KMS-11 (cell line): ENCODE measurements around the gene RANBP1.

Source experiments
- H2AFZ ChIP-seq: fragments of 200-600 bp; sonication (generic); 2 replicates; pipeline ENCODE4 v1.6.1; 2016; ENCODE audit warnings: antibody characterized with exemption, mixed run types, low read depth
- H3K27ac ChIP-seq: fragments of 200-600 bp; sonication (generic); 2 replicates; pipeline ENCODE4 v1.6.1; 2016; ENCODE audit warnings: mild to moderate bottlenecking, mixed run types
- H3K27me3 ChIP-seq: fragments of 200-600 bp; sonication (generic); 2 replicates; pipeline ENCODE4 v1.6.1; 2017; ENCODE audit warnings: mild to moderate bottlenecking, low read depth, mixed run types, moderate library complexity; ENCODE audit not compliant: insufficient read depth
- H3K36me3 ChIP-seq: fragments of 200-600 bp; sonication (generic); 2 replicates; pipeline ENCODE4 v1.6.1; 2017; ENCODE audit warnings: mild to moderate bottlenecking, mixed run types; ENCODE audit not compliant: insufficient read depth
- H3K4me1 ChIP-seq: fragments of 200-600 bp; sonication (generic); 2 replicates; pipeline ENCODE4 v1.6.1; 2016; ENCODE audit warnings: mild to moderate bottlenecking, low read depth, mixed run types; ENCODE audit not compliant: poor library complexity, severe bottlenecking
- H3K4me2 ChIP-seq: fragments of 200-600 bp; sonication (generic); 2 replicates; pipeline ENCODE4 v1.7.0; 2016; ENCODE audit warnings: mild to moderate bottlenecking, mixed run types
- H3K4me3 ChIP-seq: fragments of 200-600 bp; sonication (generic); IDR thresholded peaks from 2 replicates; pipeline ENCODE4 v1.6.1; 2017; ENCODE audit warnings: low read depth, low read length, mixed read lengths; ENCODE audit not compliant: insufficient read depth
- H3K79me2 ChIP-seq: fragments of 200-600 bp; sonication (generic); 2 replicates; pipeline ENCODE4 v1.6.1; 2016; ENCODE audit warnings: low read depth, mixed run types; ENCODE audit not compliant: insufficient read depth
- H3K9ac ChIP-seq: fragments of 200-600 bp; sonication (generic); 2 replicates; pipeline ENCODE4 v1.6.1; 2016; ENCODE audit warnings: mild to moderate bottlenecking, mixed run types
- H4K20me1 ChIP-seq: fragments of 200-600 bp; sonication (generic); 2 replicates; pipeline ENCODE4 v1.6.1; 2016; ENCODE audit warnings: mild to moderate bottlenecking, mixed run types; ENCODE audit not compliant: insufficient read depth
- TF ChIP-seq, protein P1 (sequence below): fragments of 200-600 bp; sonication (generic); conservative IDR thresholded peaks from 2 replicates; pipeline ENCODE4 v1.6.1; 2017; ENCODE audit warnings: low read depth, mild to moderate bottlenecking, antibody characterized with exemption, low read length, moderate library complexity, mixed read lengths

The RANBP1 gene

DNA sequence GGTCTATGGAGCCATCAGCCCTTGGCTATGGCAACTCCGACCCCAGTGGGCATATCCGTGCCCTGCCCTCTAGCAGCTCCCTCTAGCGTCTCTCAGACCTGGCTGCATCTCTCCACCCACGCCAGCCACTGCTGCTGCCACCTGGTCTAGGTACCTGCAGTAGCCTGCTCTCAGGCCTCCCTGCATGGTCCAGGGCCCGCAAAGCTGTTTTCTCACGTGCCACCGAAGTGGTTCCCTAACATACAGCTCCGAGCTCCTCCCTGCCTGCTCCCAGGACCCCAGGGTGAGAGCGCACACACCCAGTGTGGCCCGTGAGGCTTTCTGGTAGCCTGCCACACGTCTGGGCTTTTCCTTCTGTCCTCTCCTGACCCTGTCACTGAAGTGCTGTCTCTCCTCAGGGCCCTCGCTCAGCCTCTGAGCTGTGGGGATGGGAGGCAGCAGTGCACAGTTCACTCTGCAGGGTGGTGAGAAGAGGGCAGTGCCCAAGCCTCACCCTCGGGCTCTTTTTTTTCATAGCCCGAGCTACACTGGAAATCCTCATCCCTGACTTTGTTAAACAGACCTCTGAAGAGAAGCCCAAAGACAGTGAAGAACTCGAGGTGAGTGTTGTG lies 21.6 kb upstream of the RANBP1 start:
- Histone ChIP-seq H4K20me1 (no peaks in the 10 kb centered on the region), H3K36me3 (peaks cover 17% of the 10 kb centered on the region; the same call in 1 of the 2 replicates)

GRCh38 chr22:20095521-20095920 lies 20.4 kb upstream of the RANBP1 start:
- Histone ChIP-seq H3K4me2 (no peak overlapping the region), H2AFZ (no peak overlapping the region), H3K9ac (no peak overlapping the region), H3K27ac (no peak overlapping the region), H3K4me1 (no peaks in the 10 kb centered on the region), H4K20me1 (no peaks in the 10 kb centered on the region), H3K79me2 (no peaks in the 10 kb centered on the region), H3K36me3 (peaks cover 13% of the 10 kb centered on the region; the same call in 1 of the 2 replicates), H3K27me3 (no peaks in the 10 kb centered on the region), H3K4me3 (no peak overlapping the region)
- TF ChIP-seq, protein P1, sequence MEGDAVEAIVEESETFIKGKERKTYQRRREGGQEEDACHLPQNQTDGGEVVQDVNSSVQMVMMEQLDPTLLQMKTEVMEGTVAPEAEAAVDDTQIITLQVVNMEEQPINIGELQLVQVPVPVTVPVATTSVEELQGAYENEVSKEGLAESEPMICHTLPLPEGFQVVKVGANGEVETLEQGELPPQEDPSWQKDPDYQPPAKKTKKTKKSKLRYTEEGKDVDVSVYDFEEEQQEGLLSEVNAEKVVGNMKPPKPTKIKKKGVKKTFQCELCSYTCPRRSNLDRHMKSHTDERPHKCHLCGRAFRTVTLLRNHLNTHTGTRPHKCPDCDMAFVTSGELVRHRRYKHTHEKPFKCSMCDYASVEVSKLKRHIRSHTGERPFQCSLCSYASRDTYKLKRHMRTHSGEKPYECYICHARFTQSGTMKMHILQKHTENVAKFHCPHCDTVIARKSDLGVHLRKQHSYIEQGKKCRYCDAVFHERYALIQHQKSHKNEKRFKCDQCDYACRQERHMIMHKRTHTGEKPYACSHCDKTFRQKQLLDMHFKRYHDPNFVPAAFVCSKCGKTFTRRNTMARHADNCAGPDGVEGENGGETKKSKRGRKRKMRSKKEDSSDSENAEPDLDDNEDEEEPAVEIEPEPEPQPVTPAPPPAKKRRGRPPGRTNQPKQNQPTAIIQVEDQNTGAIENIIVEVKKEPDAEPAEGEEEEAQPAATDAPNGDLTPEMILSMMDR, result no peak

More for the DNA sequence above, 21.6 kb upstream of the RANBP1 start:
- no peak overlapping the region for H3K9ac ChIP-seq
- no peak overlapping the region for H3K4me3 ChIP-seq
- H3K27me3 ChIP-seq, result no peaks in the 10 kb centered on the region
- H3K27ac ChIP-seq, result no peak overlapping the region
- H3K4me1 ChIP-seq, result no peaks in the 10 kb centered on the region
- TF ChIP-seq, protein P1, result no peak
- no peak overlapping the region for H3K4me2 ChIP-seq
- H3K79me2 ChIP-seq, result no peaks in the 10 kb centered on the region
- H2AFZ ChIP-seq, result no peak overlapping the region

DNA sequence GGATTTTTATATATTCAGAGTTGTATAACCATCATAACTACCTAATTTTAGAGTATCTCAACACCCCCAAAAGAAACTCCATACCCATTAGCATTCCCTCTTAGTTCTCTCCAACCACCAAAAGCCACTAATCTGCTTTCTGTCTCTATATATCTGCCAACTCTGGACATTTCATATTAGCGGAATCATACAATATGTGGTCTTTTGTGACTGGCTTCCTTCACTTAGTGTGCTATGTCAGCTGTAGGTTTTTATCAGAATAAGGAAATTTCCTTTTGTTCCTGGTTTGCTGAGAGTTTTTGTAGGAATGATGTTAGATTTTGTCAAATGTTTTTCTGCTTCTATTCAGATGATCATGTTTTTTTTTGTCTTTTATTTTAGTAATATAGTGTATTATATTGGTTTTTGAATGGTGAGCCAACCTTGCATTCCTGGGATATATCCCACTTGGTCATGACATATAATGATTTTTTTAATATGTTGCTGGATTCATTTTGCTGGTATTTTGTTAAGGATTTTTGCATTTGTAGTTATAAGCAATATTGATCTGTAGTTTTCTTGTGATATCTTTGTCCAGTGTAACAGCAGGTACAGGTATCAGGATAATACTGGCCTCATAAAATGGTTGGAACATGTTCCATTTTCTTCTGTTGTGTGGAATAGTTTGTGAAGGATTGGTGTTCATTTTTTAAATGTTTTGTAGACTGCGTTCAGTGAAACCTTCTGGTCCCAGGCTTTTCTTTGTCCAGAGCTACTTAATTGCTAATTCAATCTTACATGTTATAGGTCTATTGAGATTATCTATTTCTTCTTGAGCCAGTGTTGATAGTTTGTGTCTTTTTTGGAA lies 19.1 kb upstream of the RANBP1 start:
- Histone ChIP-seq H3K79me2 (no peaks in the 10 kb centered on the region), H3K4me1 (no peaks in the 10 kb centered on the region), H3K36me3 (peaks cover 13% of the 10 kb centered on the region; the same call in 1 of the 2 replicates), H4K20me1 (no peaks in the 10 kb centered on the region), H3K27me3 (no peaks in the 10 kb centered on the region), H3K27ac (no peak overlapping the region), H3K9ac (no peak overlapping the region), H3K4me3 (no peak overlapping the region), H3K4me2 (no peak overlapping the region), H2AFZ (no peak overlapping the region)
- TF ChIP-seq, protein P1, result no peak

DNA sequence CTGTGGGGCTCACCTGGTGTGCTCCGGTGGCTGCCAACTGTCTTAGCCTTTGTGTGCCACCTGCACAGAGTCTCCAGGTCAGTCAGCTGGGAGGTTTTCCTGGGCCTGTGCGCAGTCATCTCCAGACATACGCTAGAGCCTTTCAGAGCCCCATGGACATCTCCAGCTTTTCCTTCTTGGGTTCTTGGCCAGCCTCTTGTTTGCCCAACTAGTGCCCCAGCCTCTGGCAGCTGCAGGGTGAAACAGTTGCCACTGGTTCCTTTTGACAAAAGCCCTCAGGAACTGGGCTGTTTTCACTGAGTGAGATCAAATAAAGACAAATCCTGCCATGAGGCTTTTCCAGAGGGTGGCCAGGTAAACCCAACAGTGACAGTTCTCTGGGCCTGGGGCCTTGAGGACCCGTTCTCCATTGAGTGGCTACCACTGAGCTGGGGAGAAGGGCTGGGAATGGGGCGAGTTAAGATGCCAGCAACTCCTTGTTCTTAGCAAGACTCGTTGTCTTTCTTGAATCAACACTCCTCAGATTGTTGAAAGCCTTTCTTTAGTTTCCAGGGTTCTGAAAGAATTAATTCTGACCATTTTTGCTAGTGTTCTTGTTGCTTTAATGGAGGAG lies 16.7 kb upstream of the RANBP1 start:
- Histone ChIP-seq H3K36me3 (peaks cover 10% of the 10 kb centered on the region; the same call in 1 of the 2 replicates), H3K4me3 (no peak overlapping the region), H3K27ac (no peak overlapping the region), H4K20me1 (no peaks in the 10 kb centered on the region), H2AFZ (no peak overlapping the region), H3K9ac (no peak overlapping the region), H3K4me2 (no peak overlapping the region), H3K27me3 (no peaks in the 10 kb centered on the region), H3K79me2 (no peaks in the 10 kb centered on the region), H3K4me1 (no peaks in the 10 kb centered on the region)
- TF ChIP-seq, protein P1, result no peak
